Dermis blood vessel endothelial cell (primary cell): ENCODE results near the gene NELFCD. TPM values are rescaled to one million over a fixed set of nuclear protein-coding genes. Genes with fewer than 3 reads are reported as not detected.
"Not testable (repeated sequence)": the region's sequence is repeated elsewhere in the genome, so short reads cannot be mapped to it uniquely, and the experiment has no call there.

Experiments used
- DNase-seq: peaks from one replicate; pipeline ENCODE4 v3.0.0; 2010
- total RNA-seq: library from RNA; depleted of rRNA; stranded (reverse); fragments of >200 nt; gene quantifications from 2 replicates; pipeline ENCODE4 v1.2.3, GENCODE V29; 2014

Gene NELFCD
- total RNA-seq, 1 donor from 2014 or later, result 53.4 TPM

GRCh38 chr20:59026904-59027740 lies 46.1 kb downstream of the NELFCD start:
- DNase-seq, result no peak

- no peak for DNase-seq
Observed at GRCh38 chr20:59027741-59028320, 46.8 kb downstream of the NELFCD start.

GRCh38 chr20:59028812-59029211 lies 47.8 kb downstream of the NELFCD start:
- DNase-seq, result no peak

GRCh38 chr20:59030911-59031563 lies 50.0 kb downstream of the NELFCD start:
- DNase-seq, result no peak

- DNase-seq, result no peak
Observed at GRCh38 chr20:59031564-59032022, 50.5 kb downstream of the NELFCD start.

GRCh38 chr20:59032023-59032712 lies 51.1 kb downstream of the NELFCD start, which contains the start of gene ATP5F1E:
TSS of gene ATP5F1E (minus strand) at chr20:59032335. CDS start at chr20:59032251, 84 bp downstream.
- DNase-seq, result peak; percentile 97

- DNase-seq, result peak; percentile 60
Observed at GRCh38 chr20:59032713-59033059, 51.6 kb downstream of the NELFCD start.

GRCh38 chr20:59033093-59033492 lies 52.0 kb downstream of the NELFCD start:
- no peak for DNase-seq

GRCh38 chr20:59033616-59034165 lies 52.6 kb downstream of the NELFCD start:
- no peak for DNase-seq

- no peak for DNase-seq
Observed at GRCh38 chr20:59035381-59035780, 54.3 kb downstream of the NELFCD start.

- DNase-seq, result no peak
Observed at GRCh38 chr20:59037386-59037785, 56.3 kb downstream of the NELFCD start.

GRCh38 chr20:59039233-59039632 lies 58.2 kb downstream of the NELFCD start:
- no peak for DNase-seq

GRCh38 chr20:59040667-59041066 lies 59.6 kb downstream of the NELFCD start:
- no peak for DNase-seq

GRCh38 chr20:59041487-59041886 lies 60.4 kb downstream of the NELFCD start:
- DNase-seq, result not testable (repeated sequence)

- peak; percentile 40 for DNase-seq
Observed at GRCh38 chr20:59042151-59042795, 61.2 kb downstream of the NELFCD start, which contains the start of gene PRELID3B. TSS of gene PRELID3B (minus strand) at chr20:59042786. CDS start at chr20:59042730, 56 bp downstream.

- DNase-seq, result peak; percentile 96
Observed at GRCh38 chr20:59042796-59043631, 62.0 kb downstream of the NELFCD start.

GRCh38 chr20:59043698-59044097 lies 62.6 kb downstream of the NELFCD start:
- DNase-seq, result no peak

GRCh38 chr20:59044295-59044694 lies 63.2 kb downstream of the NELFCD start:
- no peak for DNase-seq
